Measurements from ENCODE around the gene LDB2. TPM values are rescaled to one million over a fixed set of nuclear protein-coding genes. Genes with fewer than 3 reads are reported as not detected.

Gene LDB2
- total RNA-seq, 2 donors from 2014 or later: not detected

DNA sequence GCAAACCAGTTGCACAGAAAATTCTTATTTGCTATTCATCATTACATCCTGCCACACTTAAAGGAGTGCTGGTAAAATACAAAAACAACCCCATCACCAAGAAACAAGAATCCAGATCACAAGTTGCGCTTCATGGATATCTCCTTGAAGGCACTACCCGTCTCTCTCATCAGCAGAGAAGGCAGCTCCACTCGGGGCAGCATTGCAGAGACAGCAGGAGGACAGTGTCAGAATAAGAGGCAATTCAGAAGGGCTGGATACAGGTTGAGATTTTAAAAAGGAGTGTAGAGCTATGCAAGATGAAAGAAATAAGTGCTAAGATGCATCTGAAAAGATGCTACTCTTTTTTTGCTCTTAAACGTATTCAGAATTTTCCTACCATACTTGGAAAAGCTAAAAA, 71.4 kb downstream of the LDB2 start:
- Mint-ChIP-seq H3K36me3 (ENCODE audit: insufficient read depth in 2 of 2) (no peaks in the 10 kb centered on the region), H3K9me3 (no peaks in the 10 kb centered on the region), H3K4me1 (ENCODE audit: low read depth) (peaks cover 4% of the 10 kb centered on the region), H3K4me3 (no peak overlapping the region), H3K27ac (no peak overlapping the region), H3K27me3 (ENCODE audit: low read depth) (peaks cover 10% of the 10 kb centered on the region)
- DNase-seq (no peak), ATAC-seq (replicated peaks in 1 of 2) (no peak)

DNA sequence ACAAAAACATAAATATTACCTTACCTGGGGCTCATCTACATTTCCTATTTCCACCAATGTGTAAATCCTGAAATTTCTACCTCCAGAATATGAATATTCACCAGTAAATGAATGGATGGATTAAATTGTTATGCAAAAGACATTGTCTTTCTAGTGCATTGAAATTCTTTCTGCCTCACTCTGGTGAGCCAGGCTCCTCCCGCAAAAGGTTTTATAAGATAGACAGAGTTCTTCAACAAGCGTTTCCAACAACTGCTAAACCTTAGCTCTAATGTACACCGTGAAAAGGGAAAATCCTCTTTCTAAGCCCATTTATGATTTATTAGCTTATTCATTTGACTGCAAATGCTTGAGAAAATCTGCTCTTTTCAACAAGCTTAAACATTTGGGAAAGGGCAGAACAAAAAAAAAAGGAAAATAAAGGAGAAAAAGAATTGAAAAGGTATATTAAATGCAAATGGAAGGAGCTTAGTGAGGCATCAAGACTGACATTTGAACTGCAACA, 72.0 kb downstream of the LDB2 start:
- Mint-ChIP-seq H3K4me1 (ENCODE audit: low read depth) (peaks cover 4% of the 10 kb centered on the region), H3K27ac (no peak overlapping the region), H3K36me3 (ENCODE audit: insufficient read depth in 2 of 2) (no peaks in the 10 kb centered on the region), H3K27me3 (ENCODE audit: low read depth) (peaks cover 10% of the 10 kb centered on the region), H3K9me3 (no peaks in the 10 kb centered on the region), H3K4me3 (no peak overlapping the region)
- ATAC-seq (replicated peaks in 1 of 2) (no peak), DNase-seq (no peak)

DNA sequence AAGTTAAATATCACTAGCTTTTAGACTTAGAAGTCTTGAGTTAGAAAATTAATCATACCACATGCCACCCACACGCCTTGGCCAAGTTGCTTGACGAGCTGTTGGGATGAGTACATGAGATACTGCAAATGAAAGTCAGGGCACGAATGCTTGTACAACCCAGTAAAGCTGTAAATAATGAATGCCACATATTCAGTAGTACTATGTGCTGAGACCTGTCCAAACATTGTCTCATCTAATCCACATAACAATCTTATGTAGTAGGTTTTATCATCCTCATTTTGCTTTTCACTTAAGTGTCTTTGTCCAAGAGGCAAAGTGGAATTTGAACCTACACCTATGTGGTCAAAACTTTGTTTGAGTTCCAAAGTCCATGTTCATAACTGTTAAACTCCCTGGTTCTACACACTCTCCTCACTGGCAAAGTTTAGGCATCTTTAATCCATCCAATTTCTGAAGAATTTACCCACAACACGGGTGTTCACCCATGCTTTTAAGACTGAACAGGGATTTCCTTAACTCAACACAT, 74.1 kb downstream of the LDB2 start:
- Mint-ChIP-seq H3K36me3 (ENCODE audit: insufficient read depth in 2 of 2) (no peaks in the 10 kb centered on the region), H3K4me3 (no peak overlapping the region), H3K27me3 (ENCODE audit: low read depth) (peaks cover 10% of the 10 kb centered on the region), H3K27ac (no peak overlapping the region), H3K4me1 (ENCODE audit: low read depth) (no peaks in the 10 kb centered on the region), H3K9me3 (no peaks in the 10 kb centered on the region)
- ATAC-seq (replicated peaks in 1 of 2) (no peak), DNase-seq (no peak)

DNA sequence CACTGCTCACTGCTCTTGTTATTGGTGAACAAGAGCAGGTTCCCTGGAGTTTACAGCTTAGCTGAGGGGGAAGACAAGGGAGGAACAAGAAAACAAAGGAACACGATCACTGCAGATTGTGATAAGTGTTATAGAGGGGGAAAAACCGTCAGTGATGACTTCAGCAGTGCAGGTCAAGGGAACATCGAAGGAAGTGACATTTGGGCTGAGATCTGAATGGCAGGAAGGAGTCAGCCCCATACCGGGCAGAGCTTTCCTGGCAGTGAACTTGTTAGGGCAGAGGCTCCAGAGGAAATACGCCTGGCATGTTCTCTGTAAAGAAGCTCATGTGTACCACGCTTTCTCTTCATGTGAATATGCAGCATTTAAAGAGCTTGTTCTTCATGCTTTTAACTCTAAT, 78.1 kb downstream of the LDB2 start:
- H3K27ac Mint-ChIP-seq: no peak overlapping the region
- H3K4me3 Mint-ChIP-seq: no peak overlapping the region
- no peaks in the 10 kb centered on the region for H3K4me1 Mint-ChIP-seq (ENCODE audit: low read depth)
- ATAC-seq (replicated peaks in 1 of 2) (no peak), DNase-seq (no peak)
- H3K27me3 Mint-ChIP-seq (ENCODE audit: low read depth): no peaks in the 10 kb centered on the region
- no peaks in the 10 kb centered on the region for H3K36me3 Mint-ChIP-seq (ENCODE audit: insufficient read depth in 2 of 2)
- H3K9me3 Mint-ChIP-seq: peaks cover 0 to 2% of the 10 kb centered on the region in 2 donors

DNA sequence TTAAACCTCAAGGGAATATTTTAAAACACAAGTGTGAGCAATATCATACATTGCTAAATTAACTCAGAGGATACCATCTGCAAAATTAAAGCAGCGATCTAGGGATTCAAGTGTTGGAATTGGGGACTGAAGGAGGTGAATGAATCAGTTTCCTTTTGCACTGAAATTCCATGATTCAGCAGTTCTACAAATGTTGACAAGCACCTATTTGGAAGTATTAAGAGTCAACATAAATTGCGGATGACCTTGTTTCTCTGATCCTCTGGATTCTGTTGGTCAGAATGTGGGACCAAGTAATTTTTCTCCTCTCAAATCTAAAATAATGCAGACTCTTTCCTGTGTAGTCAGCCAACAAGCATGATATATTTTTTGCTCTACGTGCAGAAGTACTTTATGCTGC, 78.8 kb downstream of the LDB2 start:
- Mint-ChIP-seq H3K4me1 (ENCODE audit: low read depth) (no peaks in the 10 kb centered on the region), H3K4me3 (no peak overlapping the region), H3K36me3 (ENCODE audit: insufficient read depth in 2 of 2) (no peaks in the 10 kb centered on the region), H3K9me3 (peaks cover 0 to 2% of the 10 kb centered on the region in 2 donors), H3K27ac (no peak overlapping the region), H3K27me3 (ENCODE audit: low read depth) (no peaks in the 10 kb centered on the region)
- DNase-seq: no peak
- ATAC-seq (replicated peaks in 1 of 2): no peak

DNA sequence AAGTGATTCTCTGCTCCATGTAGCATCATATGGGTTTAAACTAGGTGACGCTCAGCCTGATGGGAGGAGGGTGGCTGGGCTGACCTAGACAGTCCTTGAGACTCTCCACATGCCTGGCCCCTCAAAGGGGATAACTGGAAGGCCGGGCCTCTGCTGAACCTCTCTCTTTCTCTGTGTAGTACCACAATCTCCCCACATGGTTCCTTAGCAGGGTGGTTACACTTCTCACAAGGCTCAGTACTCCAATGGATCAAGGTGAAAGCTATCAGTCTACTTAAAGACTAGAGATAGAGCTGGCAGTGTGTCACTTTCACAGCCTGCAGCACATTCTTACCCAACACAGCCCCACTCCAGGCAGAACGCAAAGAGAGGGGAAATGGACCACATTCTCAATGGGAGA, 80.4 kb downstream of the LDB2 start:
- no peaks in the 10 kb centered on the region for H3K27me3 Mint-ChIP-seq (ENCODE audit: low read depth)
- peaks cover 0 to 2% of the 10 kb centered on the region in 2 donors for H3K9me3 Mint-ChIP-seq
- H3K27ac Mint-ChIP-seq: no peak overlapping the region
- ATAC-seq (replicated peaks in 1 of 2) (no peak), DNase-seq (no peak)
- no peaks in the 10 kb centered on the region for H3K36me3 Mint-ChIP-seq (ENCODE audit: insufficient read depth in 2 of 2)
- no peak overlapping the region for H3K4me3 Mint-ChIP-seq
- no peaks in the 10 kb centered on the region for H3K4me1 Mint-ChIP-seq (ENCODE audit: low read depth)

DNA sequence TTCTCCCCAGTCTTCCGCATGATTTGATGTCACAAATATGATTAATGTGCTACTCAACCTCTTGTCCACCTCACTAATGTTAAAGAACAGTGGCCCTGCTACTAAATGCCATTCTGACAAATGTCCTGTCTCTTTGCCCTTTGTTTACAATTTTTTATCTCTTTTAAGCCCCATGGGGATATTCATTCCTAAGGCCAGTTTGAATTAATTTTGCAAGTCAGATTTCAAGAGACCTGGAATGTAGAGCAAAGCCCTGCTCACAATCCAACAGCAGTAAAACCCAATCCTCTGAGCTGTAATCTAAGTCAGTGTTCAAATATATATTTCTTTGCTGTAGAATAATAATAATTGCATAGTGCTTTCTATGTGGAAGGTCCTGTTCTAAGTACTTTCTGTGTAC, 81.2 kb downstream of the LDB2 start:
- Mint-ChIP-seq H3K9me3 (peaks cover 0 to 2% of the 10 kb centered on the region in 2 donors), H3K36me3 (ENCODE audit: insufficient read depth in 2 of 2) (no peaks in the 10 kb centered on the region), H3K4me3 (no peak overlapping the region), H3K4me1 (ENCODE audit: low read depth) (no peaks in the 10 kb centered on the region), H3K27me3 (ENCODE audit: low read depth) (no peaks in the 10 kb centered on the region), H3K27ac (no peak overlapping the region)
- no peak for DNase-seq
- ATAC-seq (replicated peaks in 1 of 2): no peak

DNA sequence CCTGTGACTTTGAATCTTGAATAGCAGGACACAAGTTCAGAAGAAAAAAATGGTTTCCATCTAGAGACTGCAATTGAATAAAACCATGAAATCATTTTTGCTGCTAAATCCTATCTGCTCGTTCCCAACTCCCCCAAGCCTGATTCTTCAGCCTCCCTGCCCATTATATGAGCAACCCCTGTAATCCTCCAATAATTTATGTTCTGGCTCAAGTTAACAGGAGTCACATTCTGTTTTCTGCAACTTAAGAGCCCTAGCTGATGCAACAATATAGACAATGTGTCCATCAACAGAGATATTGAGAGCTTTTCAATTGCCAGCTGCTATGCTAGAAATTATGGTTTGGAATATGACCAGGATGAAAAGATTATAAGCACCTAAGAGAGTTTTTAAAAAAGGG, 84.1 kb downstream of the LDB2 start:
- DNase-seq (no peak), ATAC-seq (replicated peaks in 1 of 2) (no peak)
- Mint-ChIP-seq H3K4me3 (no peak overlapping the region), H3K9me3 (peaks cover 0 to 2% of the 10 kb centered on the region in 2 donors), H3K27ac (no peak overlapping the region), H3K4me1 (ENCODE audit: low read depth) (no peaks in the 10 kb centered on the region), H3K27me3 (ENCODE audit: low read depth) (no peaks in the 10 kb centered on the region), H3K36me3 (ENCODE audit: insufficient read depth in 2 of 2) (no peaks in the 10 kb centered on the region)

DNA sequence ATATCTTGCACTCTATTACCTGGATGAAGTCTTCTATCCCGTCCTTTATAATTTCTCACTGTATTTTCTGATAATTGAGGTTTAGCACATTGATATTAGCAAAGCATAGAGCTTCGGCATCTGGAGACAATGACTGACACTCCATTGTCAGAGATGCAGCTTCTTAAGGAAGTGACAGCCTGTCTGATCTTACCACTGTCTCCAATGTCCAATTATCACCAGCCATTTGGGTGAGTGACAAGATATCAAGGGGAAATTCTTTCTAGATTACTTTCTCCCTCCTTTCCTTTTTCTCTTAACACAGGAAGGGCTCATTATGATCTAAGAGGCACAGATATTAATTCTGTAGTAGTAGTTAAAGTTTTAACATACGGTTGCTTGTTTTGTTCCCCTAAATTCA, 86.4 kb downstream of the LDB2 start:
- H3K27me3 Mint-ChIP-seq (ENCODE audit: low read depth): no peaks in the 10 kb centered on the region
- no peaks in the 10 kb centered on the region for H3K9me3 Mint-ChIP-seq
- H3K36me3 Mint-ChIP-seq (ENCODE audit: insufficient read depth in 2 of 2): no peaks in the 10 kb centered on the region
- H3K4me3 Mint-ChIP-seq: no peak overlapping the region
- H3K4me1 Mint-ChIP-seq (ENCODE audit: low read depth): no peaks in the 10 kb centered on the region
- ATAC-seq (replicated peaks in 1 of 2): no peak
- H3K27ac Mint-ChIP-seq: no peak overlapping the region
- no peak for DNase-seq

DNA sequence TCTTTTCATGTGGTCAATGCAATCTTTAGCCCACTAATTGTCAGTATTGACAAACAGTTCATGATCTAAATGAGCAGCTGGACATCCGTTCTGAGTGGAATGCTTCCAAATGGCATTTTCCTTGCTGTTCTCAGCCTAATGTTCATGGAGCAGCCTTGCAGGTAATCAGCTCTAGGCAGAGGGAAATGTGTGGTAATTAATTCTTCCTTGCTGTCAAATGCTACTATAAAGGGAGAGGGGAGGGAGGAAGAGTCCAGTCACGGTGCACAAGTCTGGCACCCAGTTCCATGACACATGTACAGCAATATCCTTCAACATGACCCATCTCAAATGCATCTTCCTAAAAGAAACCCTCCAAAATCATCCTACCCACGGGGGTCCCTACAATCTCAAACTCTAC, 88.5 kb downstream of the LDB2 start:
- no peak overlapping the region for H3K4me3 Mint-ChIP-seq
- no peak for DNase-seq
- no peak overlapping the region for H3K27ac Mint-ChIP-seq
- H3K27me3 Mint-ChIP-seq (ENCODE audit: low read depth): no peaks in the 10 kb centered on the region
- ATAC-seq (replicated peaks in 1 of 2): no peak
- no peaks in the 10 kb centered on the region for H3K9me3 Mint-ChIP-seq
- H3K36me3 Mint-ChIP-seq (ENCODE audit: insufficient read depth in 2 of 2): no peaks in the 10 kb centered on the region
- no peaks in the 10 kb centered on the region for H3K4me1 Mint-ChIP-seq (ENCODE audit: low read depth)

DNA sequence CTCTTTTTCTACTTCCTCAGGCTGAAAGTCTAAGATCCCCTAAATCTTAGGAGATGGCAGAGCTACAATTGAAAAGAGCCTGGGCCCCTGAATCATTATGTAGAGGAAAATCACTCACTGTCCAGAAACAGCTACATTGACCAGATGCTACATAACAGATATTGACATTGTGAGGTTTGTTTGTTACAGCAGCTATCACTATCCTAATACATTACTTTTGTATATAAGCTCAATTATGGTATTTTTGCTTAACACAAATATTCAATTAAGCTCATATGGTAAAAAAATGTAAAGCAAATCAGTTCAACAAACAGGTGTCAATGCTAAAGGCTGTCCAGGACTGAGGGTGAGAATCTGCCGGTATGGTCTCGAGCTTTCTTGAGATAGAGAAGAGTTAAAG, 89.4 kb downstream of the LDB2 start:
- Mint-ChIP-seq H3K36me3 (ENCODE audit: insufficient read depth in 2 of 2) (no peaks in the 10 kb centered on the region), H3K27ac (no peak overlapping the region), H3K9me3 (no peaks in the 10 kb centered on the region), H3K27me3 (ENCODE audit: low read depth) (no peaks in the 10 kb centered on the region), H3K4me1 (ENCODE audit: low read depth) (no peaks in the 10 kb centered on the region), H3K4me3 (no peak overlapping the region)
- no peak for ATAC-seq (replicated peaks in 1 of 2)
- DNase-seq: no peak

DNA sequence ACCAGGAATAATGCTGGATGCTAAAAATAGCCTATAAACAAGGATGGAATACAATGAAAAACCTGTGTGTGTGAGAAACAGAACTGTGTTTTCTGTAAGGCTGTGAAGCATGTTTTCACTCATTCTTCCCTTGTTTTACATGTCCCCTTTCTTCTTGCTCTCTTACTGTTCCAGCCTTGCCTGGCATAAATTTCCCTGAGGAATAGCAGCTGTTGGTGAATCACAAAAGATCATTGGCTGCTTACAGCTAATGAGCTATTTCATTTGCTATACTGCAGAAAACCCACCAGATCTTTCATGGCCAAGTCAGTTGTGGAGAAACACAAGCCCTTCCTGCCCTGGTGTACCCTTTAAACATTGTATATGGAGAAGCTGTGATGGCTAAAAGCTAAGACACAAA, 91.1 kb downstream of the LDB2 start:
- Mint-ChIP-seq H3K9me3 (no peaks in the 10 kb centered on the region), H3K4me1 (ENCODE audit: low read depth) (no peaks in the 10 kb centered on the region), H3K27ac (no peak overlapping the region), H3K4me3 (no peak overlapping the region), H3K36me3 (ENCODE audit: insufficient read depth in 2 of 2) (no peaks in the 10 kb centered on the region), H3K27me3 (ENCODE audit: low read depth) (no peaks in the 10 kb centered on the region)
- no peak for ATAC-seq (replicated peaks in 1 of 2)
- no peak for DNase-seq

DNA sequence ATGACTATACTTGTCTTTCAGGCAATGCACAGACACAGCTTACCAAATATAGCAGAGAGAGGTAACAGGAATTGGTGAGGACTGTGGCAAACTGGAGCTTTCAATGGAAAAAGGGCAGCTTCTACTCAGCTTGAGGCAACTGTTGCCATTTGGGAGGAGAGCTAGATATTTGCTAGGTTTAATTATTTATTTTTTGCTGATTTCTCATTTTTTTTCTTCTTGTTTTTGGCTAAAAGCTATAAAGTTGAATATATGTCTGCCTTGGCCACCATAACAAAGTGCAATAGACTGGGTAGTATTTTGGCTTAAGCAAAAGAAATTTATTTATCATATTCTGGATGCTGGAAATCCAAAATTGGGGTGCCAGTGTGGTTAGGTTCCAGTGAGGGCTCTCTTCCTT, 93.9 kb downstream of the LDB2 start:
- no peaks in the 10 kb centered on the region for H3K9me3 Mint-ChIP-seq
- no peaks in the 10 kb centered on the region for H3K4me1 Mint-ChIP-seq (ENCODE audit: low read depth)
- H3K4me3 Mint-ChIP-seq: no peak overlapping the region
- no peaks in the 10 kb centered on the region for H3K36me3 Mint-ChIP-seq (ENCODE audit: insufficient read depth in 2 of 2)
- no peak overlapping the region for H3K27ac Mint-ChIP-seq
- ATAC-seq (replicated peaks in 1 of 2) (no peak), DNase-seq (no peak)
- no peaks in the 10 kb centered on the region for H3K27me3 Mint-ChIP-seq (ENCODE audit: low read depth)

DNA sequence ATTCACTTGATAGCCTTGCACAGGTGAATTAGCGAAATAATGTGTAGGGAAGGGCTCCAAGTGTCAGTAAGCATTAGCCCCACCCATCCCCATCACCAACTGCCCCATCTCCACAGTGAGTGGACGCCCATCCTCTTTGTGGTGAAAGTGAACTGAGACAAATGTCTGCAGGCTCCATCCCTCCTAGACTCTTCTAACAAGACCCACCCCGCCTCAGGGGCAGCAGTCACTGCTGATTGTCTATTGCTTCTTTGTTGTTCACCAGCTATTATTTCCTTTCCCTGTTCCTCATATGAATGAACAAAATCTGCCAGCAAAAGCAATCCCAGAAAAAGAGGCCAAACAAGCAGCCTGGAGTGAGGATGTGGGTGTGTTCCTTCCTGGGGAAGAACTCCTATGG, 96.4 kb downstream of the LDB2 start:
- DNase-seq (no peak), ATAC-seq (replicated peaks in 1 of 2) (no peak)
- no peak overlapping the region for H3K4me3 Mint-ChIP-seq
- H3K4me1 Mint-ChIP-seq (ENCODE audit: low read depth): no peaks in the 10 kb centered on the region
- H3K27ac Mint-ChIP-seq: no peak overlapping the region
- H3K36me3 Mint-ChIP-seq (ENCODE audit: insufficient read depth in 2 of 2): no peaks in the 10 kb centered on the region
- no peaks in the 10 kb centered on the region for H3K9me3 Mint-ChIP-seq
- no peaks in the 10 kb centered on the region for H3K27me3 Mint-ChIP-seq (ENCODE audit: low read depth)
